AG10803 (cell line): Measurements from ENCODE around the gene SPDEF.

Experiments used
- DNase-seq: peaks from one replicate; pipeline ENCODE4 v3.0.0; 2010; ENCODE audit warnings: low read depth
- H3K4me3 ChIP-seq: 2 replicates; pipeline ENCODE4 v1.5.1; 2011; ENCODE audit warnings: mild to moderate bottlenecking, low read length, control low read depth
- TF ChIP-seq, protein P1 (sequence below): conservative IDR thresholded peaks from 2 replicates; pipeline ENCODE4 v1.5.1; 2011; ENCODE audit warnings: mild to moderate bottlenecking, low read length, control low read depth, inconsistent platforms

SPDEF gene

DNA sequence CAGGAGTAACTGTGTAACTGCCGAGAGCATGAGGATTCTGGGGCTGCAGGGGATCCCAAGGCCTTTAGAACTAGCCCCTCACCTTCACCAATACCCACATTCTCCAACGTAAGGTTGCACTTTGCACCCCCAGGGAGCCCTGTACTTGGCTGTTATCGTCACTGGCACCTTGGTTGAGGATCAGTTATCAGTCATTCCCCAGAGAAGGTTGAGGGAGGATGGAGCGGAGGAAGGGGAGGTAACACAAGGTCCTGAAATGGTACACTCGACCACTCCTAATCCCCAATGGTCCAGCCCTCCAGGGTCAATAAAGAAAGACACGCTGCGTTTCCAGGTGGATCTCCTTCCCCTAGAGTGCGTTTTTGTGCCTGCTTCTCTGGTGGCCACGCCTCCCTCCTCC lies 1.1 kb upstream of the SPDEF start:
- H3K4me3 ChIP-seq = no peak overlapping the region
- DNase-seq = no peak

DNA sequence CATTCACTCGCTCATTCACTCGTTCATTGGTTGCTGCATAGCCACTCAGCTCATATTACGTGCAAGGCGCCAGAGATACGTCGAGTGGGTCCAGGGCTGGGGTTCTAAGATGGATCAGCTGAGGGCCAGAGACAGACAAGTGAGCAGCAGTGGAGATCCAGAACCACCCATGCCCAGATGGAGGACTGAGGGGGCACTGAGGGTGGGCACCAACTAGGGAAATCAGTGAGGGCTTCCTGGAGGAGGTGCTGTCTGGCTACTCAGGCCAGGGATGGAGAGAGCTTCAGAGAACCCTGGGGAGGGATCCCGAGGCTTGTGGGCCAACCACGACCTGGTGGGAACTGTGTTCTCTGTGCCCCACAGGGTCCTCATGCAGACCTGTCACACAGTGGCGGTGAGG lies 364 bp upstream of the SPDEF start:
- DNase-seq = no peak
- H3K4me3 ChIP-seq = no peak overlapping the region
- TF ChIP-seq, protein P1, sequence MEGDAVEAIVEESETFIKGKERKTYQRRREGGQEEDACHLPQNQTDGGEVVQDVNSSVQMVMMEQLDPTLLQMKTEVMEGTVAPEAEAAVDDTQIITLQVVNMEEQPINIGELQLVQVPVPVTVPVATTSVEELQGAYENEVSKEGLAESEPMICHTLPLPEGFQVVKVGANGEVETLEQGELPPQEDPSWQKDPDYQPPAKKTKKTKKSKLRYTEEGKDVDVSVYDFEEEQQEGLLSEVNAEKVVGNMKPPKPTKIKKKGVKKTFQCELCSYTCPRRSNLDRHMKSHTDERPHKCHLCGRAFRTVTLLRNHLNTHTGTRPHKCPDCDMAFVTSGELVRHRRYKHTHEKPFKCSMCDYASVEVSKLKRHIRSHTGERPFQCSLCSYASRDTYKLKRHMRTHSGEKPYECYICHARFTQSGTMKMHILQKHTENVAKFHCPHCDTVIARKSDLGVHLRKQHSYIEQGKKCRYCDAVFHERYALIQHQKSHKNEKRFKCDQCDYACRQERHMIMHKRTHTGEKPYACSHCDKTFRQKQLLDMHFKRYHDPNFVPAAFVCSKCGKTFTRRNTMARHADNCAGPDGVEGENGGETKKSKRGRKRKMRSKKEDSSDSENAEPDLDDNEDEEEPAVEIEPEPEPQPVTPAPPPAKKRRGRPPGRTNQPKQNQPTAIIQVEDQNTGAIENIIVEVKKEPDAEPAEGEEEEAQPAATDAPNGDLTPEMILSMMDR = no peak

More for the DNA sequence above, 1.1 kb upstream of the SPDEF start:
- TF ChIP-seq, protein P1 = no peak

DNA sequence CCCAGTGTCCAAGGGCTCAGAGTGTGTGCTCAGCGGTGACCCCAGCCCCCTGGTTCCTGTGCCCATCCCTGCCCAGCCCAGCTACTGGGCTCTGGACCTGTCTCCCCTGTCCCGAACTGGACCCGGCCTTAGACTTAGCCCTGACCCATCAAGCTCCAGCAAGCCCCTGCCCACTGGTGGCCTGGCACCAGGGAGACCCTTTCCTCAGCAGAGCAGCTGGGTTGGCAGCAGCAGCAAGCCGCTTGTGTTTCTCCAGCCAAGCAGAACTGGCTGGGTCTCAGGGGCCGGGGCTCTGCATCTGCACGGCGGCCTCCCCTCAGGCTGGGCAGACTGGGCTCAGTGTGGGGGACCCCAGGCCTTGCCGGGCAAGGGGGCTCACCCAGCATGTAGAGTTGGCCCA lies 801 bp downstream of the SPDEF start:
- H3K4me3 ChIP-seq = no peak overlapping the region
- no peak for DNase-seq
- TF ChIP-seq, protein P1 = no peak

GRCh38 chr6:34555007-34555322 lies 1.2 kb downstream of the SPDEF start:
- no peak overlapping the region for H3K4me3 ChIP-seq
- DNase-seq = no peak
- TF ChIP-seq, protein P1 = no peak

DNA sequence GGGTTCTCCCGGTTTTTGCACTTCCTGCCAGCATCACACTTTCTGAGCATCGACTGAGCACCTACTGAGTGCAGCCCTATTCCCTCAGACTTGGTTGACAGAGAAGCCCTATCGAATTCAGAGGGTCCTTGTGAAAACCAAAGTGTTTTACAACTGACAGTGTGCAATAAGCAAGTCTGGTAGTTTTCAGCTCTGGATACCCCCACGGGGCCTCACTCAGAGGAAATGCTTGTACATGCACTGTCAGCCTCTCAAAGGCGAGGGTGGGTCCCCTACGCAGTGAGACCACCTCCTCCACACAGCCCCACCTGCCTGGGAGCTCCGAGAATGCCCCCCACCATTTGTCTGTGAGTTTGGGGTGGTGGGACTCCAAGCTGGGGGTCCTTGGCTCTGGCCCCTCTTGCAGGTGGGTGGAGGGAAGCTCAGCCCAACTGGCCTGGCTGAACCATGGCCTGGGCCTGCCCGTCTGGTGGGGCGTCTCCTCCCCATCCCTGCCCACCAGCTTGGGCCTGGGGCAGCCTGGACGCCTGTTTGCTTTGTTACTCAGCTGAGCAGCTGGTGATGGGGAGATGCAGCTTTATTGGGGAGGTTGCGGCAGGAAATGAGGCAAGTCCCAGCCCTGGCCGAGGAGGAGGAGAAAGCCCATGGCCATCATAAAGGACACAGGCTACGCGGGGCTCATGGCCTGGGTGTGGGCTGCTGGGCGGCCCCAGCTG lies 1.7 kb downstream of the SPDEF start:
- no peak overlapping the region for H3K4me3 ChIP-seq
- TF ChIP-seq, protein P1 = no peak
- DNase-seq = no peak

DNA sequence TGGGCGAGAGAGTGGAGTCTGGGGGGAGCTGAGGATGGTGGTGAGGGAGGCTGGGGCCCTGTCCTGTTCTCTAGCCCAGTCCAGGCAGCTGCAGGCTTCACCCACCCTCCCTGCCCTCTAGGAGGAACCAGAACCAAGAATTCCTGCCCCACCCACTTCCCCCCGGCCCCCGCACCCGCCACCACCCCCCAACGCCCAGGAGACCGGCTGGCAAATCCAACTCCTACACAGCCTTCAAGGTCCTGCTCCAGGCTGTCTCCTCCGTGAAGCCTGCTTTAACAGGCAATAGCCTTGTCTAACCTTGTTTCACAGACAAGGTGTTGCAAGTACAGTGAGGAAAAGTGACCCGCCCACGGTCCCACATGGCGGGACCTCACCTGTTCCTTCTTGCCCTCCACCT lies 2.4 kb downstream of the SPDEF start:
- no peak overlapping the region for H3K4me3 ChIP-seq
- no peak for DNase-seq
- TF ChIP-seq, protein P1 = no peak

DNA sequence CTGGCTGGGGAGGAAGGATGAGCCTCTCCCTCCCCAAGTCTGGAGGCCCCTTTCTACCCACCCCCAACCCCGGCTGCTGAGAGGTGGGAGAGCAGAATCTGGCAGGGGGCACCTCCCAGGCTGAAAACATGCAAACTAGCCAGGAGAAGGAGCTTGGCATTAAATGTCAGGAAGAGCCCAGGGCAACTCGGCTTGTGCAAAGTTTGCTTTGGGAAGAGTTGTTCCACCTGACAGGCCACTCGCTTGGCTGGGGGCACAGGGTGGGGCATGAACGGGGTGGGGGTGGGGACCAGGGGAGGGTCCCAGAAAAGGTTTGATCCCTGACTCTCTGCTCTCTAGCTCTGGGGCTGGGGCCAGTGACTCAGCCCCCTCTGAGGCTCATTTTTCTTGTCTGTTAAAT lies 3.0 kb downstream of the SPDEF start:
- TF ChIP-seq, protein P1 = no peak
- no peak overlapping the region for H3K4me3 ChIP-seq
- no peak for DNase-seq
